NOMO-1 treated with dmso at 0.1 percent for 144 hours (cell line): ENCODE data around the gene PPP1R14B.

Source experiments
- DNase-seq: peaks from one replicate; lab custom pipeline; 2025; ENCODE audit not compliant: unreplicated experiment; lab: John Stamatoyannopoulos, UW

PPP1R14B gene

GRCh38 chr11:64281957-64282770, 35.4 kb upstream of the PPP1R14B start:
- DNase-seq: no peak

GRCh38 chr11:64278576-64279190, 31.9 kb upstream of the PPP1R14B start:
- DNase-seq: no peak

- DNase-seq: no peak
Observed at GRCh38 chr11:64276653-64277431, 30.1 kb upstream of the PPP1R14B start.

DNA sequence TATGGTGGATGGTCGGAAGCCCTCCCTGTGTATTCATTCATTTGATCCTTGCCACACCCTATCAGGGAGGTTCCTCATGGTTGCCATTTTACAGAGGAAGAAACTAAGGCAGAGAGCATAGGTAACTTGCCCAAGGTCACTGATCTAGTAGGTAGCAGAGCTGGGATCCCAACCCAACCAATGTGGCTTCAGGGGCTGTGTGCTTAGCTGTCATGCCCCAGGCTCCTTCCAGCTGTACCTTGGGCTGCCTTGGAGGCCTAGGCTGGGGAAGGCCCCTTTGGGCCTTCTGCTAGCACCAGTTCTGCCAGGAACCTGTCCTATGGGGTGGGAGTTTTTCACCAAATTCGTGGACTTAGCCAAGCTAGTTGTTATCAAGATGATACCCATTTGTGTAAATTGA, 29.1 kb upstream of the PPP1R14B start:
- no peak for DNase-seq

DNA sequence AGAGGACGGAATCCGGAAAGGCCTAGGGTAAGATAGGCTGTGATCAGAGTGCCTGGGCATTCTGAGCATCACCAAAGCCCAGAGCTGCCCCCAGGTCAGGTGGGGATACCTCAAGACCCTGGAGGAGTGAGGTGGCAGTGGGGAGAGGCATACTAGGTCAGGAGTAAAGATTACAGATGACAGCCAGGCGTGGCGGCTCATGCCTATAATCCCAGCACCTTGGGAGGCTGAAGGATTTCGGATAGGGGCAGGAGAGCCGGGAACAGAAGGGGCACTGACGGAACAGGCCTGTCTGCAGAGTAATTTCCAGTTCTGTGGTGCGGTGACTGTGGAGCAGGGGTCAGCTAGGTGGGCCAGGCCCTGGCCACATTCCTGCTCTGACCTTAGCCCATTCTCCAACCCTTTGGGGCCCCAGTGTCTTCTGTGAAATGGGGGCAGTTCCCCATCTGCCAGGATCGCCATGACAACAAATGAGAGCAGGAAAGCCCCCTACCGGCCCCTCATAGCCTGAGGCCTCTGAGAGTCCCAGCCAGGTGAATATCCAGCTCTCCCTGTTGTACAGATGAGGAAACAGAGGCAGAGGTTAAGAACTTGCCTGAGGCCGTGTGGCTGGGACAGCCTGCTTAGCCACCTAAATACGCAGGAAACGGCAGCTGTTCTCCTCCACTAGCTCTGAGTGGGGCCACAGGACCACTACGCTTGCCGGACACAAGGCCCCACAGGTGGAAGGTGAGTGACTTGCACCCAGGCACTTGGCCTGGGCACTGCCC, 28.5 kb upstream of the PPP1R14B start:
- DNase-seq: no peak

- DNase-seq: peak; percentile 99
Observed at GRCh38 chr11:64269540-64270220, 22.9 kb upstream of the PPP1R14B start.

DNA sequence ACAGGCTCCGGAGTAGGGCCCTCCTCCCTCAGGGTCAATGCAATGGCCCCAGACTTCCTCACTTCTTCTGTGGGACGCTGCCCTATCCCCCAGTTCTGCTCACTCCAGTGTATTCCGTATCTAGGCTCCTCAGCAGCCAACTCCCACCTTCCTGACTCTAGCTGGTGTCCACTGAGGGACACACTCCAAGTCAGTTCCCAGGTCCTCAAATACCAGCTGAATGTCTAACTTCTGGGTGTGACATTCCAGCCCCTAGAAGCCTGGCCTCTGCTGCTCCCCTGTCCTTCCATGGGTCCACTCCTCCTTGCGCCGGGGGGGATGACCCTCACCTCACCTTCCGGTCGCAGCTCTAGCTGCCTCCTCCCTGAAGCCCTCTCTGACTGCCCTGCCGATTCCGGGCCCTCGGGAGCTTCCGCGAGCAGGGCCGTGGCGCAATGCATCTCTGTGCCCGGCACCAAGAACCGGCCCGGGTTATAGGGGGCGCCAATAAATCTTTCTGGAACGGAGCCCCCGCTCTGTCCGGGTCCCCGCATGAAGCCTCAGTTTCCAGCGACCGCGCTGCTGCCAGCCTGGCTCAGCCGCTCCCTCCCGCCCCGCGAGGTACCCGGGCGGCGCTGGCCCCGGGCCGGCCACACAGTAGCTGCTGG, 22.3 kb upstream of the PPP1R14B start:
- peak; percentile 31 for DNase-seq

- DNase-seq: no peak
Observed at GRCh38 chr11:64268025-64268892, 21.5 kb upstream of the PPP1R14B start.

- DNase-seq: no peak
Observed at GRCh38 chr11:64267207-64267945, 20.6 kb upstream of the PPP1R14B start.

DNA sequence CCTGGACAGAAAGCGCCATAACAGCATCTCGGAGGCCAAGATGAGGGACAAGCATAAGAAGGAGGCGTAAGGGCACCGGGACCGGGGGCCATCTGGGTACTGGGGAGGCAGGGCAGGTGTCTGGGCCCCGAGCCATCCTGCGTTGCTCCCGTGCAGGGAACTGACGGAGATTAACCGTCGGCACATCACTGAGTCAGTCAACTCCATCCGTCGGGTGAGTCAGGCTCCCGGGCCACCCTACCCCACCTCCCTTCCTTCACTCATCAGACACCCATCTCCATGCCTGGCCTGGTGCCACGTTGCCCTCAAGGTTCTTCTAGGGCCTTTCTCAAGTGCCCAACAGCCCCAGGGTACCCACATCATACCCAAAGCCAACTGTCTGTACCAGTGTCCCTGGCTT, 19.6 kb upstream of the PPP1R14B start:
- DNase-seq: no peak

DNA sequence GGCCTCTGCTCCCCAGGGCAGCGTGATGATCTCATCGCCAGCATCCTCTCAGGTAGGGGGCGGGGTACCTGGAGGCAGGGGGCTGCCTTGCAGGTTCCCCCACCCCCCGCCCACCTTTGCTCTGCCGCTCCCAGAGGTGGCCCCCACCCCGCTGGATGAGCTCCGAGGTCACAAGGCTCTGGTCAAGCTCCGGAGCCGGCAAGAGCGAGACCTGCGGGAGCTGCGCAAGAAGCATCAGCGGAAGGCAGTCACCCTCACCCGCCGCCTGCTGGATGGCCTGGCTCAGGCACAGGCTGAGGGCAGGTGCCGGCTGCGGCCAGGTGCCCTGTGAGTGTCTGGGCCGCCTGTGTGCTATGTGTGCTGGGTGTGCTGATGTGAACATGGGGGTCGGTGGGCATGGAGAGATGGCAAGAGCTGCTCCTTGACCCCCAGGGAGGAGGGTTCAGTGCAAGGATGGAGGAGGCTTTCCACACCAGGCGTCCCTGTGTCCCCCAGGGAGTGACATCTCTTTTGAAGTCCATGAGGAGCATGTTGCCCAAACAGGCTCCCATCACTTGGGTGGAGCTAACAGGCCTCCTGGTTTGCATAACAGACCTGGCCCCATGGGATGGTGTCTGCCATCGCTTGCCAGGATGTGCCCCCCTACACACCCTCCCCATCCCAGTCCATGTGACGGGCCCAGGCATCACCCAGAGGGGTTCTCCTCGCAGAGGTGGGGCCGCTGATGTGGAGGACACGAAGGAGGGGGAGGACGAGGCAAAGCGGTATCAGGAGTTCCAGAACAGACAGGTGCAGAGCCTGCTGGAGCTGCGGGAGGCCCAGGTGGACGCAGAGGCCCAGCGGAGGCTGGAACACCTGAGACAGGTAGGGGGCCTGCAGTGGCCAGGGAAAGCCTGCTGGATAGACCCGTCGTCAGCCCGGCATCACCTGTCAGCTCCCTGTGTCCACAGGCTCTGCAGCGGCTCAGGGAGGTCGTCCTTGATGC, 18.7 kb upstream of the PPP1R14B start:
- no peak for DNase-seq

GRCh38 chr11:64264371-64264852, 17.7 kb upstream of the PPP1R14B start:
- DNase-seq: no peak

GRCh38 chr11:64263947-64264317, 17.2 kb upstream of the PPP1R14B start:
- DNase-seq: no peak

DNA sequence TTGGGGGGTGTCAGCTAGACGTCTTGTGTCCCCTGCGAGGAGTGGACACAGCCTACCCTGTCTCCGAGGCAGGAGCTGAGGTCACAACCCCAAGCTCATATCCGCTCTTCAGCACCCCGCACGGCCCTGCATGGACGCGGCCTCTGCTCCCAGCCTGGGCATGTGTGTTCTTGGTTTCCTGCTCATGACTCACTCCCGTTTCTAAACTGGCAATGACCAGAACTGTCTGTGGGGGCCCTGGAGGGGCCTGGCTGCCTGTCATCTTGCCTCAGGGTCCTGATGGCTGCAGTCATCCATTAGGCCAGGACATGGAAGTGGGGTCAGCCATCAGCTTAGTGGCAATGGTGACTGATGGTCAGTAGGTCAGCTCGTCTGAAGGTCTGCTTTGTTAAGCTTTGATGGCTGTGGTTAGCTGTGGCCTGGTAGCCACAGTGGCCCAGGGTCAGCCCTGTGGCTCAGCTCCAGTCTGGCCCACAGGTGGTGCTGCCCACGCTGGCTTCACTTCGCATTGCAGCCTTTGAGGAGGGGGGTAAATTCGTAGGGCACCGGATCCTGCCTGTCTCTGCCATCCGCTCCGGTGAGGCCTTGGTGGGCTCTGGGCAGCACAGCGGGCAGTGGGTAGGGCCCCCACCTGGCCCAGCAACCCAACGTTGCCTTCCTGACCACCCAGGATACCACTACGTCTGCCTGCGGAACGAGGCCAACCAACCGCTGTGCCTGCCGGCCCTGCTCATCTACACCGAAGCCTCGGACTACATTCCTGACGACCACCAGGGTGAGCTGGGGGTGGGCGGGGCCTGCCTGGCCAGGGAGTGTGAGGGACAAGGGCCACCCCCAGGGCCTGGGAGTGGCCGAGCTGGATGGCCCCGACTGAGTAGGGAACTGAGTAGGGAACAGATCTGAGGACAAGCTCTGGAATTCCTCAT, 16.5 kb upstream of the PPP1R14B start:
- no peak for DNase-seq

DNA sequence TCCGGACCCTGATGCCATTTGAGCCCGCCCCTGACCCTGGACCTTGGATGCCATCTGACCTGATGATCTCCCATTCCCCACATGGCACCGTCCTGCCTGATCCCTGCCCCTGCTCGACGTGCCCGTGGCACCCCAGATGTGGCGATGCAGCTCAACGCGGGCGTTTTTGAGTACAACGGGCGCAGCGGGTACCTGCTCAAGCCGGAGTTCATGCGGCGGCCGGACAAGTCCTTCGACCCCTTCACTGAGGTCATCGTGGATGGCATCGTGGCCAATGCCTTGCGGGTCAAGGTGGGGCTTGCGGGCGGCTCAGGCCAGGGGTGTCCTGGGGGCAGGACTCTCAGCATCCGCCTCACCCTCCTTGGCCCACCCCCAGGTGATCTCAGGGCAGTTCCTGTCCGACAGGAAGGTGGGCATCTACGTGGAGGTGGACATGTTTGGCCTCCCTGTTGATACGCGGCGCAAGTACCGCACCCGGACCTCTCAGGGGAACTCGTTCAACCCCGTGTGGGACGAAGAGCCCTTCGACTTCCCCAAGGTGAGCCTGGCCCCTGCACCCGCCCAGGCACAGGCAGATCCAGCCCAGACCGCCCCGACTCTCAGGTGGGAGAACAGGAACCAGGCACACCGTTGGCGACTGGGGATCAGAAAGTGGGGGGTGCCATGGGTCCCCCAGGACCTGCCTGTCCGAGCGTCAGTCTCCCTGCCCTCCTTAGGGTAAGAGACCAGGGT, 15.7 kb upstream of the PPP1R14B start:
- no peak for DNase-seq
